Prostate gland (tissue), 2 donors: ENCODE measurements around the gene GRIN3B.

Experiments used
- CTCF ChIP-seq, 4 experiments: fragments of 200-600 bp in 2 of 4; fragments of 450-650 bp in 2 of 4; sonication (generic) in 2 of 4; IDR thresholded peaks; 1 replicate in 3 of 4; 2 replicates in 1 of 4; pipeline ENCODE4 v1.5.1; 2016 to 2019; ENCODE audit warnings: antibody characterized with exemption in 4 of 4, mild to moderate bottlenecking in 2 of 4, moderate library complexity in 2 of 4
- POLR2A ChIP-seq: fragments of 450-650 bp; IDR thresholded peaks from one replicate; pipeline ENCODE4 v1.6.1; 2016; ENCODE audit warnings: antibody characterized with exemption, mild to moderate bottlenecking
- POLR2AphosphoS5 ChIP-seq: sonication (generic); formaldehyde crosslinking; IDR thresholded peaks from one replicate; pipeline ENCODE4 v1.6.1; 2017; ENCODE audit warnings: antibody characterized with exemption

GRCh38 chr19:1020868-1021425 lies 20.7 kb downstream of the GRIN3B start, which contains the start of gene TMEM259:
- peak in 3 of 4 experiments; percentile 9 to 37 (median 24) for TF ChIP-seq CTCF (IDR thresholded peaks at IDR 0.05)
- peak; percentile 94 for TF ChIP-seq POLR2AphosphoS5
- peak; percentile 80 for TF ChIP-seq POLR2A
